ENCODE results near the gene PRTFDC1.
"Not testable (repeated sequence)": the region's sequence is repeated elsewhere in the genome, so short reads cannot be mapped to it uniquely, and the experiment has no call there.

PRTFDC1 gene

DNA sequence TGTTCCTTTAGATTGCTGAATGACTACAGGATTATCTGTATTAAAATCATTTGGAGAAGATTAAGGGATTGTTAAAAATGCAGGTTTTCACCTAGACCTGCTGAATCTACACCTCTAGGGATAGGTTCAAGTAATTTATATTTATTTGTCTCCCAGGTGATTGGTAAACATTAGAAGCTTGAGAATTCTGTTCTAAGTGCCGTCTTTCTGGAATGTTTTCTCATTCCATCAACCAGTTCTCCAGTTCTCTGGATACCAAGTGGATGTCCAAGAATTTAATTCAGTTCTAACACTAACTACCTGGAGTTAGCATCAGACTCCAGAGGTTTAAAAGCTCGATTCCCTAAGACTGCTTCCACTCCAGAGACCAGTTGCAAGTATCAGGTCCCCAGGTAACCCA, 110.9 kb downstream of the PRTFDC1 start:
- Histone ChIP-seq H2AFZ (ENCODE audit: low read depth) (no peak overlapping the region), H4K20me1 (ENCODE audit: insufficient read depth) (no peaks in the 10 kb centered on the region), H3K4me2 (no peak overlapping the region), H3K4me3 (IDR thresholded peaks at IDR 0.05; ENCODE audit: insufficient read depth, low read depth, low read length) (no peak overlapping the region), H3K4me1 (ENCODE audit: low read depth, poor library complexity, severe bottlenecking) (no peaks in the 10 kb centered on the region), H3K36me3 (ENCODE audit: insufficient read depth) (no peaks in the 10 kb centered on the region), H3K27me3 (ENCODE audit: insufficient read depth, low read depth) (no peaks in the 10 kb centered on the region), H3K27ac (no peak overlapping the region), H3K79me2 (ENCODE audit: insufficient read depth, low read depth) (no peaks in the 10 kb centered on the region), H3K9ac (no peak overlapping the region)
- TF ChIP-seq CTCF (conservative IDR thresholded peaks at IDR 0.05; ENCODE audit: low read depth, low read length) = no peak

GRCh38 chr10:24840784-24841183, 111.6 kb downstream of the PRTFDC1 start:
- TF ChIP-seq CTCF (conservative IDR thresholded peaks at IDR 0.05; ENCODE audit: low read depth, low read length) = no peak
- Histone ChIP-seq H3K27me3 (ENCODE audit: insufficient read depth, low read depth) (no peaks in the 10 kb centered on the region), H3K4me1 (ENCODE audit: low read depth, poor library complexity, severe bottlenecking) (no peaks in the 10 kb centered on the region), H3K4me2 (no peak overlapping the region), H3K9ac (no peak overlapping the region), H3K79me2 (ENCODE audit: insufficient read depth, low read depth) (no peaks in the 10 kb centered on the region), H3K36me3 (ENCODE audit: insufficient read depth) (no peaks in the 10 kb centered on the region), H2AFZ (ENCODE audit: low read depth) (no peak overlapping the region), H3K27ac (no peak overlapping the region), H4K20me1 (ENCODE audit: insufficient read depth) (no peaks in the 10 kb centered on the region), H3K4me3 (IDR thresholded peaks at IDR 0.05; ENCODE audit: insufficient read depth, low read depth, low read length) (no peak overlapping the region)

- not testable (repeated sequence) for H3K79me2 ChIP-seq (ENCODE audit: insufficient read depth, low read depth); H3K4me3 ChIP-seq (IDR thresholded peaks at IDR 0.05; ENCODE audit: insufficient read depth, low read depth, low read length); H3K4me1 ChIP-seq (ENCODE audit: low read depth, poor library complexity, severe bottlenecking); H3K36me3 ChIP-seq (ENCODE audit: insufficient read depth); H3K27me3 ChIP-seq (ENCODE audit: insufficient read depth, low read depth); H3K4me2 ChIP-seq; H4K20me1 ChIP-seq (ENCODE audit: insufficient read depth); H3K27ac ChIP-seq; H2AFZ ChIP-seq (ENCODE audit: low read depth); H3K9ac ChIP-seq
Measured at GRCh38 chr10:24837781-24838180, 114.6 kb downstream of the PRTFDC1 start.

DNA sequence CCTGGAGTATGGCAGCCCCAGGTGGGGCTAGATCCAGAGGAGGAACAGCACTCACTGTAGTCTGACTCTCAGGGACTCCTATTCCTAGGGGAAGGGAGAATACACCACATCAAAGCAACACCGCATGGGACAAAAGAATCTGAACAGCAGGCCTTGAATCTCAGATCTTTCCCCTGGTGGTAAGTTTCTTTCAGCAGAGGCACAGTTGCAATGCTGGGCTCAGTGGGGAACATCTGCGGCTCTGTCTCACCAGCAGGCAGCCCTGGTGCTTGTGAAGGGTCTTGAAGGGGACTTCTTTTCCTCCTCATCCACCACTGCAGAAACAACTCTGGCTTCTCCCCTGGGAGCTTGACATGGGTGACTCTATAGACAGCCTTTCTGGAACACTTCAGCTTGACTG, 117.5 kb downstream of the PRTFDC1 start:
- H3K4me1 ChIP-seq (ENCODE audit: low read depth, poor library complexity, severe bottlenecking) = no peaks in the 10 kb centered on the region
- H4K20me1 ChIP-seq (ENCODE audit: insufficient read depth) = no peaks in the 10 kb centered on the region
- H3K36me3 ChIP-seq (ENCODE audit: insufficient read depth) = no peaks in the 10 kb centered on the region
- H3K4me2 ChIP-seq = no peak overlapping the region
- no peak overlapping the region for H3K27ac ChIP-seq
- H3K27me3 ChIP-seq (ENCODE audit: insufficient read depth, low read depth) = no peaks in the 10 kb centered on the region
- TF ChIP-seq CTCF (conservative IDR thresholded peaks at IDR 0.05; ENCODE audit: low read depth, low read length) = no peak
- no peak overlapping the region for H3K4me3 ChIP-seq (IDR thresholded peaks at IDR 0.05; ENCODE audit: insufficient read depth, low read depth, low read length)
- no peaks in the 10 kb centered on the region for H3K79me2 ChIP-seq (ENCODE audit: insufficient read depth, low read depth)
- no peak overlapping the region for H2AFZ ChIP-seq (ENCODE audit: low read depth)
- H3K9ac ChIP-seq = no peak overlapping the region

- Histone ChIP-seq H3K36me3 (ENCODE audit: insufficient read depth) (no peaks in the 10 kb centered on the region), H3K27me3 (ENCODE audit: insufficient read depth, low read depth) (no peaks in the 10 kb centered on the region), H3K4me2 (no peak overlapping the region), H3K79me2 (ENCODE audit: insufficient read depth, low read depth) (no peaks in the 10 kb centered on the region), H2AFZ (ENCODE audit: low read depth) (no peak overlapping the region), H3K4me1 (ENCODE audit: low read depth, poor library complexity, severe bottlenecking) (no peaks in the 10 kb centered on the region), H3K27ac (no peak overlapping the region), H3K9ac (no peak overlapping the region), H4K20me1 (ENCODE audit: insufficient read depth) (no peaks in the 10 kb centered on the region), H3K4me3 (IDR thresholded peaks at IDR 0.05; ENCODE audit: insufficient read depth, low read depth, low read length) (no peak overlapping the region)
- TF ChIP-seq CTCF (conservative IDR thresholded peaks at IDR 0.05; ENCODE audit: low read depth, low read length) = no peak
Measured at GRCh38 chr10:24826009-24826408, 126.4 kb downstream of the PRTFDC1 start.

Measured in KMS-11 (cell line).